ENCODE measurements around the gene NSG1.

GRCh38 chr4:4408576-4409335 lies 21.9 kb downstream of the NSG1 start:
- no peak for TF ChIP-seq GATA3 (IDR thresholded peaks at IDR 0.05; ENCODE audit: low read depth, low read length)
- no peak for TF ChIP-seq GATA2 (IDR thresholded peaks at IDR 0.05; ENCODE audit: low read depth, low read length)

Data from SH-SY5Y (cell line).